Measurements from ENCODE around the gene SNRNP48.

- TF ChIP-seq CTCF (IDR thresholded peaks at IDR 0.05 in 4 of 5, conservative IDR thresholded peaks at IDR 0.05 in 1 of 5), result no peak
- no peak for TF ChIP-seq POLR2A (IDR thresholded peaks at IDR 0.05)
Measured at GRCh38 chr6:7590918-7591302, 912 bp downstream of the SNRNP48 start.

Data from gastrocnemius medialis (tissue), 4 donors.